H9 (cell line): Measurements from ENCODE around the gene EML3. TPM values are rescaled to one million over a fixed set of nuclear protein-coding genes. Genes with fewer than 3 reads are reported as not detected.

ENCODE experiments used
- DNase-seq: peaks from one replicate; pipeline ENCODE4 v3.0.0-alpha.2; 2017
- H2AFZ ChIP-seq: one replicate; pipeline ENCODE4 v1.6.1; 2013; ENCODE audit warnings: mild to moderate bottlenecking, low read length, control low read depth, moderate library complexity
- H2AK5ac ChIP-seq: 2 replicates; pipeline ENCODE4 v1.6.1; 2013; ENCODE audit warnings: low read length, control low read depth, mixed read lengths; ENCODE audit not compliant: insufficient read length
- H2BK120ac ChIP-seq: one replicate; pipeline ENCODE4 v1.6.1; 2013; ENCODE audit warnings: low read depth, mild to moderate bottlenecking, low read length, control low read depth, inconsistent platforms; ENCODE audit not compliant: poor library complexity, severe bottlenecking
- H2BK12ac ChIP-seq: 2 replicates; pipeline ENCODE4 v1.6.1; 2013; ENCODE audit warnings: low read length, control low read depth, mixed read lengths, low read depth; ENCODE audit not compliant: insufficient read length
- H2BK15ac ChIP-seq: 2 replicates; pipeline ENCODE4 v1.6.1; 2013; ENCODE audit warnings: low read depth, low read length, control low read depth
- H2BK20ac ChIP-seq: one replicate; pipeline ENCODE4 v1.6.1; 2013; ENCODE audit warnings: low read depth, mild to moderate bottlenecking, low read length, control low read depth, inconsistent platforms; ENCODE audit not compliant: poor library complexity, severe bottlenecking
- H2BK5ac ChIP-seq: 2 replicates; pipeline ENCODE4 v1.6.1; 2013; ENCODE audit warnings: low read length, control low read depth, mixed read lengths; ENCODE audit not compliant: insufficient read length
- H3K14ac ChIP-seq: 2 replicates; pipeline ENCODE4 v1.6.1; 2013; ENCODE audit warnings: low read length, control low read depth; ENCODE audit not compliant: insufficient read depth
- H3K18ac ChIP-seq: 2 replicates; pipeline ENCODE4 v1.6.1; 2013; ENCODE audit warnings: low read depth, mild to moderate bottlenecking, mixed read lengths, low read length, control low read depth; ENCODE audit not compliant: insufficient read length
- H3K23ac ChIP-seq: 2 replicates; pipeline ENCODE4 v1.6.1; 2013; ENCODE audit warnings: low read length, control low read depth, mixed read lengths, low read depth; ENCODE audit not compliant: insufficient read length
- H3K23me2 ChIP-seq: 2 replicates; pipeline ENCODE4 v1.6.1; 2013; ENCODE audit warnings: low read depth, mild to moderate bottlenecking, mixed read lengths, low read length, control low read depth; ENCODE audit not compliant: insufficient read length, poor library complexity, severe bottlenecking
- H3K27ac ChIP-seq: 2 replicates; pipeline ENCODE4 v1.5.1; 2013; ENCODE audit warnings: low read length, control low read depth, mixed read lengths, low read depth; ENCODE audit not compliant: insufficient read length
- H3K27me3 ChIP-seq: 2 replicates; pipeline ENCODE4 v1.6.1; 2013; ENCODE audit warnings: low read length, control low read depth, inconsistent platforms; ENCODE audit not compliant: insufficient read depth
- H3K4ac ChIP-seq: 2 replicates; pipeline ENCODE4 v1.6.1; 2013; ENCODE audit warnings: low read depth, mild to moderate bottlenecking, control low read depth, inconsistent platforms, low read length, moderate library complexity
- H3K4me1 ChIP-seq: 2 replicates; pipeline ENCODE4 v1.6.1; 2013; ENCODE audit warnings: low read length, control low read depth, inconsistent platforms; ENCODE audit not compliant: insufficient read depth
- H3K4me2 ChIP-seq: 2 replicates; pipeline ENCODE4 v1.6.1; 2013; ENCODE audit warnings: low read length, control low read depth, mixed read lengths; ENCODE audit not compliant: insufficient read length, insufficient read depth
- H3K56ac ChIP-seq: 2 replicates; pipeline ENCODE4 v1.6.1; 2013; ENCODE audit warnings: low read depth, mild to moderate bottlenecking, mixed read lengths, low read length, control low read depth; ENCODE audit not compliant: insufficient read length
- H3K79me1 ChIP-seq: 2 replicates; pipeline ENCODE4 v1.6.1; 2013; ENCODE audit warnings: low read depth, mild to moderate bottlenecking, moderate library complexity, low read length, control low read depth, inconsistent platforms; ENCODE audit not compliant: insufficient read depth, poor library complexity, severe bottlenecking
- H3K79me2 ChIP-seq: 2 replicates; pipeline ENCODE4 v1.6.1; 2013; ENCODE audit warnings: low read length, control low read depth, inconsistent platforms; ENCODE audit not compliant: insufficient read depth
- H3K9ac ChIP-seq: 2 replicates; pipeline ENCODE4 v1.6.1; 2013; ENCODE audit warnings: low read length, control low read depth, mixed read lengths; ENCODE audit not compliant: insufficient read length; ENCODE audit errors: extremely low read depth
- H3K9me3 ChIP-seq: one replicate; pipeline ENCODE4 v1.6.1; 2013; ENCODE audit warnings: low read depth, low read length, inconsistent platforms; ENCODE audit not compliant: control insufficient read depth
- H3T11ph ChIP-seq: one replicate; pipeline ENCODE4 v1.6.1; 2013; ENCODE audit warnings: mild to moderate bottlenecking, low read length, control low read depth, inconsistent platforms
- H4K20me1 ChIP-seq: one replicate; pipeline ENCODE4 v1.6.1; 2013; ENCODE audit not compliant: control insufficient read depth, insufficient read length, insufficient read depth
- H4K5ac ChIP-seq: 2 replicates; pipeline ENCODE4 v1.6.1; 2013; ENCODE audit warnings: low read depth, mild to moderate bottlenecking, mixed read lengths, low read length, control low read depth; ENCODE audit not compliant: insufficient read length
- H4K8ac ChIP-seq: replicated peaks from 2 replicates; pipeline ENCODE4 v1.6.1; 2013; ENCODE audit warnings: low read length, control low read depth, mixed read lengths, low read depth; ENCODE audit not compliant: insufficient read length
- H4K91ac ChIP-seq: 2 replicates; pipeline ENCODE4 v1.6.1; 2013; ENCODE audit warnings: low read depth, mild to moderate bottlenecking, moderate library complexity, mixed read lengths, low read length, control low read depth; ENCODE audit not compliant: insufficient read length
- H3K27ac Mint-ChIP-seq, 3 experiments: 2 replicates in 2 of 3; 3 replicates in 1 of 3; pipeline ENCODE4 v1.8.0; 2020 to 2021; ENCODE audit warnings: mixed read lengths in 3 of 3, mild to moderate bottlenecking in 1 of 3, moderate library complexity in 1 of 3
- H3K27me3 Mint-ChIP-seq: 2 replicates; pipeline ENCODE4 v1.8.0; 2021; ENCODE audit warnings: low read depth, mild to moderate bottlenecking, moderate library complexity, mixed read lengths
- H3K36me3 Mint-ChIP-seq, 3 experiments: 2 replicates in 2 of 3; 3 replicates in 1 of 3; pipeline ENCODE4 v1.8.0; 2020 to 2021; ENCODE audit warnings: low read depth in 3 of 3, mixed read lengths in 3 of 3; ENCODE audit not compliant: insufficient read depth in 1 of 3
- H3K4me1 Mint-ChIP-seq, 2 experiments: 2 replicates each; pipeline ENCODE4 v1.8.0; 2020; ENCODE audit warnings: mixed read lengths in 2 of 2
- H3K4me3 Mint-ChIP-seq, 2 experiments: 2 replicates in 1 of 2; 3 replicates in 1 of 2; pipeline ENCODE4 v1.8.0; 2020 to 2021; ENCODE audit warnings: mild to moderate bottlenecking in 2 of 2, mixed read lengths in 2 of 2, moderate library complexity in 1 of 2
- H3K9me3 Mint-ChIP-seq, 2 experiments: 2 replicates in 1 of 2; 3 replicates in 1 of 2; pipeline ENCODE4 v1.8.0; 2020; ENCODE audit warnings: mild to moderate bottlenecking in 2 of 2, mixed read lengths in 2 of 2, moderate library complexity in 1 of 2
- CTCF ChIP-seq: fragments of 200-600 bp; sonication (generic); conservative IDR thresholded peaks from 3 replicates; pipeline ENCODE4 v1.8.0; 2021; ENCODE audit warnings: antibody characterized with exemption, mild to moderate bottlenecking
- WGBS: extraction: QIAGEN DNeasy Blood & Tissue Kit; methylation state at CpG from one replicate; pipeline ENCODE4 v1.1.7; 2013; ENCODE audit warnings: missing lambda C conversion rate, low lambda C conversion rate, mixed read lengths; ENCODE audit not compliant: insufficient read length; ENCODE audit errors: extremely low coverage; 5-methylcytosine and 5-hydroxymethylcytosine counted together
- total RNA-seq: library from RNA; stranded (reverse); gene quantifications from 2 replicates; pipeline ENCODE4 v1.2.1, GENCODE V29; 2021

Gene EML3
- total RNA-seq, 1 experiment from 2014 or later: 35.3 TPM

GRCh38 chr11:62592989-62593421, 19.6 kb downstream of the EML3 start:
- H3K23me2 ChIP-seq: peaks cover 5% of the 10 kb centered on the region
- H3K27me3 Mint-ChIP-seq: no peaks in the 10 kb centered on the region
- H3K9me3 ChIP-seq: no peaks in the 10 kb centered on the region
- H3K4me3 Mint-ChIP-seq: peak overlapping the region in 1 of 2 experiments; percentile 66; a peak in 3 of 5 replicates
- no CpG with 5 or more reads among the region's 8 CpGs for WGBS
- no peaks in the 10 kb centered on the region; the same call in 1 of the 2 replicates for H3K4me1 ChIP-seq
- H2AFZ ChIP-seq: no peak overlapping the region
- H3K56ac ChIP-seq: no peak overlapping the region
- no peak overlapping the region for H4K8ac ChIP-seq
- no peak overlapping the region for H4K5ac ChIP-seq
- no peak overlapping the region for H3K18ac ChIP-seq
- no peak overlapping the region for H2BK12ac ChIP-seq
- DNase-seq: no peak
- no peaks in the 10 kb centered on the region for H3K79me2 ChIP-seq
- no peak overlapping the region for H2BK120ac ChIP-seq
- no peak overlapping the region for H2BK20ac ChIP-seq
- H3K4me2 ChIP-seq: no peak overlapping the region
- H3K27me3 ChIP-seq: no peaks in the 10 kb centered on the region
- H2AK5ac ChIP-seq: no peak overlapping the region
- H3K4me1 Mint-ChIP-seq: peaks cover 21 to 25% of the 10 kb centered on the region in 2 experiments
- no peak overlapping the region for H3K27ac ChIP-seq
- no peak overlapping the region for H4K91ac ChIP-seq
- no peak for TF ChIP-seq CTCF
- no peak overlapping the region for H3K14ac ChIP-seq
- H3K27ac Mint-ChIP-seq: peak overlapping the region in 2 of 3 experiments; percentile 9 to 75; a peak in 2 of 7 replicates
- H3K36me3 Mint-ChIP-seq: peaks cover 35 to 66% (median 61%) of the 10 kb centered on the region in 3 experiments
- H3K23ac ChIP-seq: no peak overlapping the region
- H2BK5ac ChIP-seq: no peak overlapping the region
- H4K20me1 ChIP-seq: no peaks in the 10 kb centered on the region
- H3K9me3 Mint-ChIP-seq: no peaks in the 10 kb centered on the region
- no peaks in the 10 kb centered on the region for H3K79me1 ChIP-seq
- no peak overlapping the region for H3K9ac ChIP-seq
- no peak overlapping the region for H2BK15ac ChIP-seq
- no peak overlapping the region for H3K4ac ChIP-seq
- no peak overlapping the region for H3T11ph ChIP-seq
